ENCODE measurements around the gene NOS1. TPM values are rescaled to one million over a fixed set of nuclear protein-coding genes. Genes with fewer than 3 reads are reported as not detected.
"Not testable (repeated sequence)": the region's sequence is repeated elsewhere in the genome, so short reads cannot be mapped to it uniquely, and the experiment has no call there.

The NOS1 gene
- total RNA-seq, 1 experiment from 2014 or later = 25.2 TPM

DNA sequence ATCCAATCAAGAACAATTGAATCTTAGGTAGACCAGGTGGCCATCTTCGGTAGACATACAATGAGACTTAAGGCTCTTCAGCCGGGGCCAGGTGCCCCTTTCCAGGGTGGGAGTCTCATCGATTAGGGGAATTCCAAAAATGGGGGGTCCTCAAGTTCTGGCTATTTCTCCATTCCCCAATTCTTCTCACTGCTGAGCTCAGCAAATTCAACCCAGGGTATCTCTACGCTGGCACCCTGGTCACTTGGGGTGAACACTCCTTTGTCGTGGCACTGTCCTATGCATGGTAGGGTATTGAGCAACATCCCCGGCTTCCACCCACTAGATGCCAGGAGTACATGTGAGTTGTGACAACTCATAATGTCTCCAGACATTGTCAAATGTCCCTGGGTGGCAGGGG lies 136.2 kb downstream of the NOS1 start:
- ChIA-PET POLR2A (ENCODE audit: low non-redundant PET) (no interaction called here), CTCF (no interaction called here)
- H3K36me3 ChIP-seq (ENCODE audit: insufficient read depth, low read length, poor library complexity, severe bottlenecking) = peaks cover 10% of the 10 kb centered on the region
- intact Hi-C loops (cut with micrococcal nuclease; ENCODE audit: unreplicated experiment) = no loop called here
- H3K27ac ChIP-seq (ENCODE audit: low read depth, low read length, poor library complexity, severe bottlenecking) = no peak overlapping the region
- no peak overlapping the region for H3K4me3 ChIP-seq (ENCODE audit: low read depth, low read length, poor library complexity, severe bottlenecking)
- no TSS peak for BruUV-seq (replicated peaks)
- no peaks in the 10 kb centered on the region for H3K27me3 ChIP-seq (replicated peaks; ENCODE audit: insufficient read depth, low read depth, low read length, poor library complexity)
- TF ChIP-seq CTCF (conservative IDR thresholded peaks at IDR 0.05; ENCODE audit: low read depth, low read length) (no peak), EZH2 (IDR thresholded peaks at IDR 0.05; ENCODE audit: borderline replicate concordance, low read depth, low read length, poor library complexity, severe bottlenecking) (no peak)
- H3K9me3 ChIP-seq (ENCODE audit: low read depth, low read length, poor library complexity, severe bottlenecking) = no peaks in the 10 kb centered on the region
- no peaks in the 10 kb centered on the region for H3K4me1 ChIP-seq (ENCODE audit: insufficient read depth, low read length, poor library complexity, severe bottlenecking)
- no peak for DNase-seq (ENCODE audit: low spot score)

- H3K9me3 ChIP-seq (ENCODE audit: low read depth, low read length, poor library complexity, severe bottlenecking); BruUV-seq (replicated peaks); POLR2A ChIA-PET (ENCODE audit: low non-redundant PET): not testable (repeated sequence)
Observed at GRCh38 chr12:117220947-117221346, 140.5 kb downstream of the NOS1 start.

DNA sequence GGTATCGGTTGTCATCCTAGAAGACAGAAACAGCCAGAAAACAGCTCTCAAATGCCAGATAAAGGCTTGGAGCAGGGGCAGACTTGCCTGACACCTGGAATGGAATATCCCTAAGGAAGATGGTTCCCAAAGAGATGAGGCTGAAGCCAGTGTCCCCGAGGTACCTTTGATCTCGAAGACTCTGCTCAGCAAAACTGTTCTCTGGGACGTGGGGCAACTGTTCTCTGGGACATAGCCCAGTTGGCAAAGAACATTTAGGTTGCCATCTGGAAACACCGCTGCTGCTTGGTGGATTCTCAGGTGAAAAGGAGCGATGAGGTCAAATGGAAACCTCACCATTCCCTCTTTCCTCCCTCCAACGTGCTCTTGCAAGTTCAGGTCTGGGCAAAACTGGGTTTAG lies 143.3 kb downstream of the NOS1 start:
- no peaks in the 10 kb centered on the region for H3K9me3 ChIP-seq (ENCODE audit: low read depth, low read length, poor library complexity, severe bottlenecking)
- no peak overlapping the region for H3K27ac ChIP-seq (ENCODE audit: low read depth, low read length, poor library complexity, severe bottlenecking)
- no peaks in the 10 kb centered on the region for H3K27me3 ChIP-seq (replicated peaks; ENCODE audit: insufficient read depth, low read depth, low read length, poor library complexity)
- no peak for DNase-seq (ENCODE audit: low spot score)
- no TSS peak for BruUV-seq (replicated peaks)
- no peaks in the 10 kb centered on the region for H3K4me1 ChIP-seq (ENCODE audit: insufficient read depth, low read length, poor library complexity, severe bottlenecking)
- peaks cover 4% of the 10 kb centered on the region for H3K36me3 ChIP-seq (ENCODE audit: insufficient read depth, low read length, poor library complexity, severe bottlenecking)
- ChIA-PET CTCF (no interaction called here), POLR2A (ENCODE audit: low non-redundant PET) (no interaction called here)
- intact Hi-C loops (cut with micrococcal nuclease; ENCODE audit: unreplicated experiment) = no loop called here
- H3K4me3 ChIP-seq (ENCODE audit: low read depth, low read length, poor library complexity, severe bottlenecking) = no peak overlapping the region
- TF ChIP-seq CTCF (conservative IDR thresholded peaks at IDR 0.05; ENCODE audit: low read depth, low read length) = no peak
- TF ChIP-seq EZH2 (IDR thresholded peaks at IDR 0.05; ENCODE audit: borderline replicate concordance, low read depth, low read length, poor library complexity, severe bottlenecking) = no peak

More at GRCh38 chr12:117220947-117221346, 140.5 kb downstream of the NOS1 start:
- H3K36me3 ChIP-seq (ENCODE audit: insufficient read depth, low read length, poor library complexity, severe bottlenecking); CTCF ChIA-PET; H3K4me3 ChIP-seq (ENCODE audit: low read depth, low read length, poor library complexity, severe bottlenecking); intact Hi-C loops (cut with micrococcal nuclease; ENCODE audit: unreplicated experiment); H3K27ac ChIP-seq (ENCODE audit: low read depth, low read length, poor library complexity, severe bottlenecking); DNase-seq (ENCODE audit: low spot score); H3K27me3 ChIP-seq (replicated peaks; ENCODE audit: insufficient read depth, low read depth, low read length, poor library complexity); H3K4me1 ChIP-seq (ENCODE audit: insufficient read depth, low read length, poor library complexity, severe bottlenecking): not testable (repeated sequence)

GRCh38 chr12:117216686-117217085 lies 144.7 kb downstream of the NOS1 start:
- CTCF ChIA-PET = no interaction called here
- BruUV-seq (replicated peaks) = no TSS peak
- Histone ChIP-seq H3K27me3 (replicated peaks; ENCODE audit: insufficient read depth, low read depth, low read length, poor library complexity) (no peaks in the 10 kb centered on the region), H3K27ac (ENCODE audit: low read depth, low read length, poor library complexity, severe bottlenecking) (no peak overlapping the region), H3K36me3 (ENCODE audit: insufficient read depth, low read length, poor library complexity, severe bottlenecking) (peaks cover 4% of the 10 kb centered on the region), H3K9me3 (ENCODE audit: low read depth, low read length, poor library complexity, severe bottlenecking) (no peaks in the 10 kb centered on the region), H3K4me3 (ENCODE audit: low read depth, low read length, poor library complexity, severe bottlenecking) (no peak overlapping the region), H3K4me1 (ENCODE audit: insufficient read depth, low read length, poor library complexity, severe bottlenecking) (no peaks in the 10 kb centered on the region)
- intact Hi-C loops (cut with micrococcal nuclease; ENCODE audit: unreplicated experiment) = no loop called here
- no peak for DNase-seq (ENCODE audit: low spot score)
- POLR2A ChIA-PET (ENCODE audit: low non-redundant PET) = no interaction called here
- no peak for TF ChIP-seq CTCF (conservative IDR thresholded peaks at IDR 0.05; ENCODE audit: low read depth, low read length)
- TF ChIP-seq EZH2 (IDR thresholded peaks at IDR 0.05; ENCODE audit: borderline replicate concordance, low read depth, low read length, poor library complexity, severe bottlenecking) = no peak

All from A673 (cell line).